ENCODE data around the gene NAV2.

Gene NAV2

GRCh38 chr11:20021212-20021611 is 308.6 kb downstream of the NAV2 start:
- Mint-ChIP-seq H3K27ac (no peak overlapping the region), H3K27me3 (ENCODE audit: low read depth, poor library complexity) (no peaks in the 10 kb centered on the region), H3K9me3 (no peaks in the 10 kb centered on the region), H3K4me3 (no peak overlapping the region), H3K4me1 (peaks cover 40% of the 10 kb centered on the region), H3K36me3 (ENCODE audit: low read depth) (no peaks in the 10 kb centered on the region)
- DNase-seq = no peak
- no peak for TF ChIP-seq CTCF (IDR thresholded peaks at IDR 0.05)

- Mint-ChIP-seq H3K27me3 (ENCODE audit: low read depth, poor library complexity) (no peaks in the 10 kb centered on the region), H3K27ac (no peak overlapping the region), H3K9me3 (no peaks in the 10 kb centered on the region), H3K36me3 (ENCODE audit: low read depth) (no peaks in the 10 kb centered on the region), H3K4me1 (peaks cover 45% of the 10 kb centered on the region), H3K4me3 (peak overlapping the region; percentile 89)
- no peak for DNase-seq
- TF ChIP-seq CTCF (IDR thresholded peaks at IDR 0.05) = no peak
Measured at GRCh38 chr11:20021771-20022362, 309.2 kb downstream of the NAV2 start.

GRCh38 chr11:20022363-20023081 is 309.9 kb downstream of the NAV2 start:
- no peak for TF ChIP-seq CTCF (IDR thresholded peaks at IDR 0.05)
- peak overlapping the region; percentile 96 for H3K27ac Mint-ChIP-seq
- peak overlapping the region; percentile 89 for H3K4me3 Mint-ChIP-seq
- H3K36me3 Mint-ChIP-seq (ENCODE audit: low read depth) = no peaks in the 10 kb centered on the region
- DNase-seq = peak; percentile 64
- H3K27me3 Mint-ChIP-seq (ENCODE audit: low read depth, poor library complexity) = peaks cover 4% of the 10 kb centered on the region
- H3K4me1 Mint-ChIP-seq = peaks cover 45% of the 10 kb centered on the region
- H3K9me3 Mint-ChIP-seq = no peaks in the 10 kb centered on the region

GRCh38 chr11:20023082-20023426 is 310.4 kb downstream of the NAV2 start:
- TF ChIP-seq CTCF (IDR thresholded peaks at IDR 0.05) = no peak
- Mint-ChIP-seq H3K36me3 (ENCODE audit: low read depth) (no peaks in the 10 kb centered on the region), H3K4me1 (peaks cover 47% of the 10 kb centered on the region), H3K27me3 (ENCODE audit: low read depth, poor library complexity) (peaks cover 4% of the 10 kb centered on the region), H3K4me3 (peak overlapping the region; percentile 89), H3K27ac (peak overlapping the region; percentile 96), H3K9me3 (no peaks in the 10 kb centered on the region)
- DNase-seq = no peak

GRCh38 chr11:20024172-20024935 is 311.7 kb downstream of the NAV2 start:
- TF ChIP-seq CTCF (IDR thresholded peaks at IDR 0.05) = no peak
- H3K27ac Mint-ChIP-seq = no peak overlapping the region
- no peaks in the 10 kb centered on the region for H3K36me3 Mint-ChIP-seq (ENCODE audit: low read depth)
- no peak for DNase-seq
- peak overlapping the region; percentile 89 for H3K4me3 Mint-ChIP-seq
- H3K27me3 Mint-ChIP-seq (ENCODE audit: low read depth, poor library complexity) = peaks cover 8% of the 10 kb centered on the region
- peaks cover 60% of the 10 kb centered on the region for H3K4me1 Mint-ChIP-seq
- no peaks in the 10 kb centered on the region for H3K9me3 Mint-ChIP-seq
